ENCODE results near the gene PF4V1.

The PF4V1 gene

DNA sequence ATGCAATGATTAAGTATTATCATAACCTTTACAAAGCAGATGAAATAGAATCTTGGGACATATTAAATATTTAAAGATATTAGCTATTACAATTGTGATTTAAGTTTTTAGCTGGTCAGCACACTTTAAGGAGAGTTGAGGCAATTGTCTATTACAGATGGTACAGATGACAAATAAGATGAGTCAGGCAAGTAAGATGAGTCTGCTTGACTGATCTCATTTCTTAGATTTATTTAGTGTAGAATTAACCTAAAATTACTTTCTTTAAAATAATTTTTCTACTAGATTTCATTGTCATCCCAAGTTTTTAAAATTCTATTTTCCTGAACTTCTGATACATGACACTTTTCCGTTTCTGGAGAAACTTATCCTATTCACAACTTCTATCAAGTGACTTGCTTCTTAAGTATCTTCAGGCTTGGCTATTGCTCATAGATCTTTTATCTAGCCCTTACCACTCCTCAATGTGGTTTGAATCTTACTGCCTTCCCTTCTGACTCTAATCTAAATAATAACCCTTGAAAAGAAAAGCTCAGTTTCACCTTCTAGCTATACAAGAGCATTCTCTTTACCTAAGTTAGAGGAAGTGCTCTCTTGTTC, 49.0 kb downstream of the PF4V1 start:
- no peak overlapping the region for H3K27ac ChIP-seq (ENCODE audit: extremely low read depth, low read depth, low read length)

GRCh38 chr4:73902817-73903547, 49.9 kb downstream of the PF4V1 start:
- ChIA-PET CTCF (no interaction called here), POLR2A (no interaction called here)
- H3K27ac ChIP-seq (ENCODE audit: extremely low read depth, low read depth, low read length) = no peak overlapping the region
- H3K36me3 ChIP-seq (ENCODE audit: control insufficient read depth in 2 of 2, insufficient read depth in 1 of 2, low read length in 2 of 2) = no peaks in the 10 kb centered on the region
- H3K9me3 ChIP-seq (ENCODE audit: control insufficient read depth, insufficient read depth, low read depth, low read length) = no peaks in the 10 kb centered on the region
- no peak overlapping the region for H3K4me3 ChIP-seq (ENCODE audit: low read depth, low read length)
- TF ChIP-seq ZNF501 (tag by site-specific recombination; IDR thresholded peaks at IDR 0.05) (no peak), ZNF148 (tag by site-specific recombination; IDR thresholded peaks at IDR 0.05; ENCODE audit: borderline replicate concordance) (no peak), ZNF366 (tag by site-specific recombination; conservative IDR thresholded peaks at IDR 0.05) (no peak)
- H3K4me1 ChIP-seq (ENCODE audit: control insufficient read depth, insufficient read depth, low read length) = no peaks in the 10 kb centered on the region

More for the DNA sequence above, 49.0 kb downstream of the PF4V1 start:
- CTCF ChIA-PET = interaction anchor here (0.6 kb wide), 1 partner anchor 34 kb away, joined by 3 read pairs; no protein-coding TSS in a partner anchor
- H3K4me3 ChIP-seq (ENCODE audit: low read depth, low read length) = no peak overlapping the region
- no peaks in the 10 kb centered on the region for H3K36me3 ChIP-seq (ENCODE audit: control insufficient read depth in 2 of 2, insufficient read depth in 1 of 2, low read length in 2 of 2)
- no peaks in the 10 kb centered on the region for H3K4me1 ChIP-seq (ENCODE audit: control insufficient read depth, insufficient read depth, low read length)
- H3K9me3 ChIP-seq (ENCODE audit: control insufficient read depth, insufficient read depth, low read depth, low read length) = no peaks in the 10 kb centered on the region
- no peak for TF ChIP-seq ZBTB1 (tag by site-specific recombination; IDR thresholded peaks at IDR 0.05)
- TF ChIP-seq ZNF747 (tag by site-specific recombination; IDR thresholded peaks at IDR 0.05) = no peak
- TF ChIP-seq YY2 (tag by site-specific recombination; IDR thresholded peaks at IDR 0.05) = no peak
- no peak for TF ChIP-seq ZNF561 (tag by site-specific recombination; IDR thresholded peaks at IDR 0.05; ENCODE audit: borderline replicate concordance)
- TF ChIP-seq ZNF571 (tag by site-specific recombination; IDR thresholded peaks at IDR 0.05) = no peak
- no peak for TF ChIP-seq EGR2 (tag by site-specific recombination; IDR thresholded peaks at IDR 0.05; ENCODE audit: low read depth)
- TF ChIP-seq ZNF202 (tag by site-specific recombination; IDR thresholded peaks at IDR 0.05; ENCODE audit: borderline replicate concordance) = no peak
- TF ChIP-seq ZNF248 (tag by site-specific recombination; IDR thresholded peaks at IDR 0.05) = no peak
- no peak for TF ChIP-seq TCF7L2 (IDR thresholded peaks at IDR 0.05; ENCODE audit: borderline replicate concordance, low read depth, low read length)
- TF ChIP-seq, protein P1, sequence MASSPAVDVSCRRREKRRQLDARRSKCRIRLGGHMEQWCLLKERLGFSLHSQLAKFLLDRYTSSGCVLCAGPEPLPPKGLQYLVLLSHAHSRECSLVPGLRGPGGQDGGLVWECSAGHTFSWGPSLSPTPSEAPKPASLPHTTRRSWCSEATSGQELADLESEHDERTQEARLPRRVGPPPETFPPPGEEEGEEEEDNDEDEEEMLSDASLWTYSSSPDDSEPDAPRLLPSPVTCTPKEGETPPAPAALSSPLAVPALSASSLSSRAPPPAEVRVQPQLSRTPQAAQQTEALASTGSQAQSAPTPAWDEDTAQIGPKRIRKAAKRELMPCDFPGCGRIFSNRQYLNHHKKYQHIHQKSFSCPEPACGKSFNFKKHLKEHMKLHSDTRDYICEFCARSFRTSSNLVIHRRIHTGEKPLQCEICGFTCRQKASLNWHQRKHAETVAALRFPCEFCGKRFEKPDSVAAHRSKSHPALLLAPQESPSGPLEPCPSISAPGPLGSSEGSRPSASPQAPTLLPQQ (tag by site-specific recombination; IDR thresholded peaks at IDR 0.05) = no peak
- no peak for TF ChIP-seq ZNF404 (tag by site-specific recombination; IDR thresholded peaks at IDR 0.05)
- TF ChIP-seq ZNF558 (tag by site-specific recombination; IDR thresholded peaks at IDR 0.05) = no peak
- TF ChIP-seq ZNF112 (tag by site-specific recombination; IDR thresholded peaks at IDR 0.05) = no peak
- TF ChIP-seq ZSCAN23 (tag by site-specific recombination; IDR thresholded peaks at IDR 0.05) = no peak
- POLR2A ChIA-PET = no interaction called here
